NCI-H128 (cell line): ENCODE results near the gene PDE6H.

ENCODE experiments used
- DNase-seq: peaks from one replicate; lab custom pipeline; 2025; ENCODE audit not compliant: unreplicated experiment; lab: John Stamatoyannopoulos, UW

The PDE6H gene

DNA sequence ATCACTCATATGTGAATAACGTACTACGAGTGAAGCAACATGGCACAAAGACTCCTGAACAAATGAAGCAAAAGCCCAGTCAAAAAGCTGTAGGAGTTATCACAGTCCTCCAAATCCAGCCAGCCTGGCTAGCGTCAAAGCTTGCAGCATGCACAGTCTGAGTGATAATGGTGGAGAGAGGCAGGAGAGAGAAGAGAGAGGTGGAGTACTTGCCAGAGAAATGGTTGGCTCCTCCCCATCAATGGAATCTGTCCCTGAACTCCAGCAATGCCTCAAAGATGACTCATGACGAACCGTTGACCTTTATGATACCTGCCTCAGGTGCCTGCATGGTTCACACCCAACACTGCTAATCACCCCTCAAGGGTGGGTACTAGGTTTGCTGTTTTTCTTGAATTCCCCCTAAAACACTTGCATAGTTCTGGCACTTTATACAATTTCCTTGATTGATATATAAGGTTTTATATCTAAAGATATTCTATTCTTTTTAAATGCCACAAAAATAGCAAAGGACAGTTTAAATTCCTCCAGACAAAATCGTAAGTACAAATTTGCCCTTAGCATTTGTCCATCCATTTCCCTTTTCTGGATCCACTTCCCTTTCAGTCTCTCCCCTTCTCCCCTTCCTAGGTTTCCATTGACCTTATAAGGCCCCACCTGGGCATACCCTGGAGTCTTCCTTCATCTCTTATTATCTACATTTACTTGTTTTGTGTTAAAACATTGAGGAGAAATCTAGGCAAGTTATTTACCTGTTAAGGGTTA, 21.7 kb upstream of the PDE6H start:
- DNase-seq, result no peak

DNA sequence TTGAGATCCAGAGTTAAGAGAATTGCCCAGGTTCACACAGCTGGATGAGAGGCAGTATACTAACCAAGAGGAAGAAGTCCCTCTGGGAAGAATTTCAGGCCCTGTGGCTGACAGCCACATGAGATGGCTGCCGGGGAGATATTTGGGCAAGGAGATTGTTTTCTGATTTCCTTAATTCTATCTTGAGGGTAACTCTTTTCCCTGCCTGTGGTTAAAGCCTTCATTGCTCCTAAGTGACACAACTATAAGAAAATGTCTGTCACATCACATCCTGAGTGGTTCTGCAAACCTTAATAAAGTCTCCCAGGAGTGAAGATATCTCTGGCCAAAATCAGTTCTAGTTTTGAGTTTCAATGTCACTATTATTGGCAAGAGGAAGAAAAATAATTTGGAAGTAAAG, 21.0 kb upstream of the PDE6H start:
- no peak for DNase-seq

DNA sequence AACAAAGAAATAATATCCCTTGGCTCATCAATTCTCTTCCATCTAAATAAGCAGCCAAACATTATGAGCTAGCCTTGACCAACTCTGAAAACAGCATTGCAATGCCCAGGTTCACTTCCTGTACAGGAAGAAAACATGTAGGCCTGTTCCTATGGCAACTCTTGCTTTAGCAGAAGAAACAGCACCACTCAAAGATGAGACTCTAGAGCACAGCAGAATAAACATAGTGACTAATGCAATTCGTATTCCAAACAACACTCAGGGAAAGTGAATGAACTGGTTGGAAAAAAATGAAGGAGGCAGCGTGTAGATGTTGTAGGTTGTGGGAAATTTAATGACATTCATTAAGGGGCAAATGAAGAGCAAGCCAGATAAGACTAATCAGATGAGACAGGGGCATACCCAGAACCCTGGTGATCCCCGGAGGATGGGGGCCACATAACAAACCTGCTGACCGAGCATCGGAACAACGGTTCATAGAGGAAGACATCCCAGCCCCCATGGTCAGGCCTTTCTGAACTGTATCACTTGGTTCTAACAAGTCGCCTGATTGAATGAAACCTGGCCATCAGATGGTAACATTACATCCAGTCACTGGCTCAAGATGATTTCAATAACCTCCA, 20.4 kb upstream of the PDE6H start:
- no peak for DNase-seq

DNA sequence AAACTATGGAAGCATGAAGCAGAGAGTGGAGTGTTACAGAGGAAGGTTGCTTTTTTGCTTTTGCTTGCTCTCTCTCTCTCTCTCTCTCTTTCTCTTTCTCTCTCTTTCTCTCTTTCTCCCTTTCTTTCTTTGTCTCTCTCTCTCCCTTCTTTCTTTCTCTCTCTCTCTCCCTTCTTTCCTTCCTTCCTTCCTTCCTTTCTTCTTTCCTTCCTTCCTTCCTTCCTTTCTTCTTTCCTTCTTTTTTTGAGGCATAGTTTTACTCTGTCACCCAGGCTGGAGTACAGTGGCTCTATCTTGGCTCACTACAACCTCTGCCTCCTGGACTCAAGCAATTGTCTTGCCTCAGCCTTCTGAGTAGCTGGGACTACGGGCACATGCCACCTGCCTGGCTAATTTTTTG, 19.1 kb upstream of the PDE6H start:
- DNase-seq, result no peak

DNA sequence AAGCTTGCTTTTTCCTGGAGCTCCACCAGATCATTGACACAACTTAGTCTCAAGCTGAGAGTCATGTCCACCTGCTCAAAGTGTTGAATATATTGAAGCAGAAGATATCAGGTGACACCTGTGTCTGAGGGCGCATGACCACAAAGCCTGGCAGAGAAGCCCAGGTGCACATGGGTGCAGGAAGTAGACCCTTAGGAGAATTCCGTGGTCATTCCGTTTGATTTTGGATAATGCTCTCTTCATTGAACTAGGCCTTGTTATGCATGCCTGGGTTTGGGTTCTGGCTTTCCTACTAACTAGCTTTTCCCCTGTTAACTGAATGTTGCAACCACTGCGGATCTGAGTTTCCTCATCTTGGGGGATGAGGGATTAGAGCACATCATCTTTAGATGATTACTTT, 18.6 kb upstream of the PDE6H start:
- DNase-seq, result no peak

DNA sequence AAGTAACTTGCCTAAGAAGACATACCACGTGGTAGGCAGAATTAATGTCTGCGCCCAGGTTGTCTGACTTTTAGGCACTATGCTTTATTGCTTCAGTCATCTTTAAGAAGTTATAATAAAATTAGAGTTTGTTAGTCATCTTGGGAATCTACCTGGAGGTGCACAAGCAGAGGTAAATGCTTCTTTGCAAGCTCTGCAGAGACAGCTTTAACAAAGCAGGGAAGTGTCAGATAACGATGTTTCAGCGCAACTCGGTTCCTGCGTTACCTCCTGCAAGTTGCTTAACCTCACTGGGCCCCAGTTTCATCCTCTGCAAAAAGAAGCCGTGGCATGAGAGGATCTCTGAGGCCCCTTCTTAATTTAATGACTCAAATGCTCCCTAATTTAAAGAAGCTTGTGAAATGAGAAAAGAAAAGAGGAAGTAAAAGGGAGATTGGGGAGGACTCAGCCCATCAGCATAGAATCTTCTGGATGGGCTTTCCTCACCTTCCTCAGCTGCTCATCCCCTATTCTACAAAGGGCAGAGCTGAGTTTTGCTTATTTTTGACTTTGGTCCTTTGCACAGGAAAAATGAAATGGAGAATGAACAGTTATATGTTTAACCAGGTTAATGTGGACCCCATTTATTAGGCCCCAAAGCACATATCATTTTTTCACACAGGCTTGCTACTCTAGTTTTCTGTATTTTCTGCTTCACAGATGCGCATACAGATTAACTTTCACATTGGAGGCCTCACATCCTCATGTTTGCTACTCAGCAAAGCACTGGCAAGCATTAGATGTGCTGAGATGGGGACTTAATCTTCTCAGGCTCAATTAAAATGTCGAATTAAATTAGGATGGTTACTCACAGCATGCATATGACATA, 16.6 kb upstream of the PDE6H start:
- DNase-seq, result no peak

DNA sequence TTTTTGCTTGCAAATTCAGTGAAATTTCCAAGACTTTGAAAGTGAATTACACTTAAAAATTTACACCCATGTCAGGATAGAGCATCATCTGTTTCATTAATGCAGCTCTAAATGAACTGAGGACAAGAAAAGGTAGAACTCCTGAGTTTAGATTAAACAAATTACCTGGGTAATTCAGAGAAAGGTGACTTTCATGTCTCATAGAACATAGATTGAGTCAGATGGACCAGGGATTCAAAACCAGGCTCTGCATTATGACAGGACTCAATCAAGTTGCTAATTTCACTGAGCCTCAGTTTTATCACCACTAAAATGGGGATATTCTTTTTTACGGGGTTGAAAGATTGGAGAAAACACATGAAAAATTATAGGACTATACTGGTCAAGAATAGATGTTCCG, 15.9 kb upstream of the PDE6H start:
- no peak for DNase-seq

DNA sequence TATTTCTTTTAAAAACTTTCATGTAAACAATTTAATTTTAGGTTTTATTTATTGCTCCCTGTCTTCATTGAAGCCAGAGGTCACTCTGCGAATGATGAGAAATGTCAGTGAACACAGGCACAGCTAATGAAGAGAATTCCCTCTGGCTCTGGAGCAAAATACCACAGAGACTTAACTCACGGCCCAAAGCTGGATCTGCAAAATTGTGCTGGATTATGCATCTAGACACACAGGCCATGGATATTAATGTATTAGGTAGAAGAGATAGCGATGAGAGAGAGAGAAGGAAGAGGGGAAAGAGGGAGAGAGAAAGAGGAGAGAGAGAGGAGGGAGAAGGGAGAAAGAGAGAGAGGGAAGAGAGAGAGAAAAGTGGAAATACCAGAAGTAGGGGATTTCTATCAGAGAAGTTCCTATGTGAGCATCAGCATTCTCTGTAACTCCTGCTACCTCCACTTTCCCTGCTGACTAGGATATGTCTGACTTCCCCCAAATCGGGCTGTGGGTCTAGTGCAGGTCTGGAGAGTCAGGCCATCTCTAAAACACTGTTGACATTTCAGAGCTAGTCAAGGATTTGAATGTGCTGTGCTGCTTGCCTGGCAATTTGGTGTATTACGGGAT, 15.2 kb upstream of the PDE6H start:
- no peak for DNase-seq

DNA sequence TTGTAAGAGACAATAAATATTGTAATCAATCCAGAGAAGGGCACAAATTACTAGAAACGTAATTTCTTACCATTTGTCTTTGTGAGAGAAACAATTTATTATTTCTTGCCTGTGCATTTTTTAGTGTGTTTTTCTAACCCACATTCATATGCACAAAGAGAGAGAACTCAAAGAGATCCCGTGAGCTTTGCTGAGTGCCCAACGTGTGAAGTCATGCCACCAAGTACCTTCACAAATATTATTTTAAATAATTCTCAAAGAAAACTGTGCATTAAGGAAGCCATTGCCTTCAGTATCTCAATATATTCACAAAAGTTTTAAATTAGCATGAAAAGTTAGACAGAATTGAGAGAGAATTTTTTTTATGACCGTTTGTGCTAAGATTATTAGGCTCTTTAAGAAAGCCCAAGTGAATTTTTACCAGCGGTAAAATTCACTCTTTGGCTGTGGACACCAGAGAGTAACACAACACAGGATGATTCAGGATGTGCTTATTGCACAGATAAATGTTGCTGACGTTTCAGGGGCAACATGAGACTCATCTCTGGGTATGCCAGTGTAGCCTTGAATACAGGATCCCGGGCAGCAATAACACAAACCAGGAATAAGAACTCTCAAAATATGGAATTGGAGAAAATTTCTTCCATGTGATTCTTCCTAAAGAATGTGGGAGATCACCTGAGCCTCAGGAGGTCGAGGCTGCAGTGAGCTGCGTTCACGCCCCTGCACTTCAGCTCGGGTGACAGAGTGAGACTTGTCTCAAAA, 14.3 kb upstream of the PDE6H start:
- DNase-seq, result no peak

DNA sequence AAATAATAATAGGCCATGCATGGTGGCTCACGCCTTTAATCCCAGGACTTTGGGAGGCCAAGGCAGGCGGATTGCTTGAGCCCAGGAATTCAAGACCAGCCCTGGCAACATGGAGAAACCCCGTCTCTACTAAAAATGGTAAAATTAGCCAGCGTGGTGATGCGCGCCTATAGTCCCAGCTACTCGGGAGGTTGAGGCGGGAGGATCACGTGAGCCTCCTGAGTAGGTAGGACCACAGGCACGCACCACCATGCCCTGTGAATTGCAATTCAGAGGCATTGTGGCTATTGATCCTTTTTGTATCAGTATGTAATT, 13.8 kb upstream of the PDE6H start:
- no peak for DNase-seq

DNA sequence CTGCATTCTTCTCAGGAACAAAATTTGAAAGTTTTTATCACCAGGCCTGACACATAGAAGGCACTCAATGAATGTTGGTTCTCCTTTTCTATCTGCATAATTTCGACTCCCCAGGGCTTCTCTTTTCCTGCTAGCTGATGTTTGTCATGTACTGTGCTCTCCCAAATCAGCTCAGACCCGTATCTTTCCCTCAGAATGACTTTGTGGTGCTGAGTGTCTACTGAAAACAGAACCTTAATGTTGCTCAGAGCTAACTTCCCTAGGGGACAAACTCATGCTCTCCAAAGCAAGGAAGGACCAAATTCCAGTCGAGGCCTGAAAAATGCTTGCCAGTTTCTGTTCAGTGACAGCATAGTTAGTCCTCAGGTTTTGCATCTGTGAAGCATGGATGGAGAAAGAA, 13.4 kb upstream of the PDE6H start:
- no peak for DNase-seq

DNA sequence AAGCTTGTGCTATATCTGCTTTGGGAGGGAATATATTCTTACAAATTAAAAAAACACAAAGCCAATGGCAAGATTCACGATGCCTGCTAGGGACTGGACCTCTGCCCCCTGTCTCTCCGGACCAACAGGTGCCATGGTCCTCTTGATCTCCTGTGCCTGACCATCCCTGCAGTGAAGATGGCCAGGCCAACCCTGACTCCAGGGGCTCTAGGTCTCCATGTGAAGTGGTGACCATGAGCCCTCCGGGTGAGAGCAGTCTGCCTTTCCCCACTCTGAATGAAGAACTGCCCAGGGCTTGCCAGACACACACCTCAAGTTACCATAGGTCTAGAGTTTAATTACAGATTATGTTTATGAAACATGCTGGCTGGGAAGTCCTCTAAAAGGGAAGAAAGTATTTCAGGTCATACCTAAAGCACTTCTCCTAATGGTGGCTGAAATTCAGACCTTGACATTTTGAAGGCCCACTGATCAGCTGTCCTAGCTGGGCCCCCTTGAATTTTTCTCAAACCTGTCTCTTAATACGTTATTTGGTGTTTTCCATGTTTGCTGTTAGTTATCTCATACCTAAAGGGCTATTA, 12.8 kb upstream of the PDE6H start:
- DNase-seq, result no peak

DNA sequence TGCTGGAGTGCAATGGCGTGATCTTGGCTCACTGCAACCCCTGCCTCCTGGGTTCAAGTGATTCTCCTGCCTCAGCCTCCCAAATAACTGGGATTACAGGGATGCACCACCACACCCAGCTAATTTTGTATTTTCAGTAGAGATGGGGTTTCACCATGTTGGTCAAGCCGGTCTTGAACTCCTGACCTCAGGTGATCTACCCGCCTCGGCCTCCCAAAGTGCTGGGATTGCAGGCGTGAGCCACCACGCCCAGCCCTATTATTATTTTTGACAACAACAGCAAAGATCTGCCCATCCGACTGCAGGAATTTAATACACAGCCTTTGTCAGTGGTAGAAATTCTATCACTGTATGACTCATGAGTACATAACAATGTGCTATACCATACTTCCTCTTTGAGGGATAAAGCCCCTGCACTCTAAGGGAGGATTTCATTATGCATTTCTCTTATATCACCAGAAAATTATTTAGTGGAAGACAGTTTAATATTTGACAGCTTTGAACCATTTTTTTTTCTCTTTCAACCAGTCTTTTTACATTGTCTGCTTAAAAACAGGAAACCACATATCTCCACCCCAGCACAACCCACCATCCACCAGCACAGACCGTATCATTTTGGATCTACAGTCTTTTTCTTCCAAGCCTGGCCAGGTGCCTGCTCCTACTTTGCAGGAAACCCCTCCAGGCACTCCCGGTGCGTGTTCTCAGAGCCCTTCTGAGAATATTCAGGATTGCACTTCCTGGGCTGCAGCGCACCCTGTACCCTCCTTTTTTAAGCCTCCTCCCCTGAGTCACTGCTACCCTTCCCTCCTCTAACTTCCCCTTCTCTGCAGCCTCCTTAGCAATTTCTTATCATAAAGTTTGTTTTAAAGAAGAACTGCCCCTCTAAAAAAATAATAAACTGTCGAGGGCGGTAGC, 12.0 kb upstream of the PDE6H start:
- DNase-seq, result no peak

DNA sequence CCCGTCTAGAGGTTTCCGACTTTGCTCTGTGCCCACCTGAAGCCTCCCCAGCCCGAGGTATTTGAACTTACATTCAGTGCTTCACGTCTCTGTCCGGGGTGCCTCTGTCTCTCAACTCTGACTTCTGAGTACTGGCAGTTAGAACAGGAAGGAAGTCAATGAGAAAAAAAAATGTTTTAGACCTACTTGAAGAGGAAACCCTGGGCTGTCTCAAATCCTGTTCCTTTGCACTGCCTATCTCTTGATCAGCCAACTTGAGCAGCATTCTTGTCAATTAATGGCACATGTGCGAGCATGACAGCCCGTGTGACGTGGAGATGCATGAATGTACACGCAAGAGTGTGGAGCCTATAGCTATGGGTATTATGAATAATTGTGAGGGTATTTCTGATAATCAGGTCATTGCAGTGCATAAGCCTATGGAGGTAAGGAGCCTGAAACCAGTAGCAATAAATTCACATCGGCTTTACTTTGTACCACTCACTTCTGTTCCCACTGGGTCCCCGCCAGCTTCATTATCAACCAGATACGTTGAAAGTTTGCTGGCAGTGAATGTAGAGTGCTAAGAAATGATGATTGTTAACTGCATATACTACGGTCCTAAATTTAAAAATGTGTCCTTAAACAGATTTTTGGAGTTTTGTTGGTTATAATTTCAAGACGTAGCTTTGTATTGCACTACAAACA, 11.2 kb upstream of the PDE6H start, which contains the start of gene ARHGDIB:
TSS of gene ARHGDIB (minus strand) at position 136 of the 687 bp plus-strand sequence. CDS start 10,889 bp downstream, outside the sequence.
- no peak for DNase-seq

DNA sequence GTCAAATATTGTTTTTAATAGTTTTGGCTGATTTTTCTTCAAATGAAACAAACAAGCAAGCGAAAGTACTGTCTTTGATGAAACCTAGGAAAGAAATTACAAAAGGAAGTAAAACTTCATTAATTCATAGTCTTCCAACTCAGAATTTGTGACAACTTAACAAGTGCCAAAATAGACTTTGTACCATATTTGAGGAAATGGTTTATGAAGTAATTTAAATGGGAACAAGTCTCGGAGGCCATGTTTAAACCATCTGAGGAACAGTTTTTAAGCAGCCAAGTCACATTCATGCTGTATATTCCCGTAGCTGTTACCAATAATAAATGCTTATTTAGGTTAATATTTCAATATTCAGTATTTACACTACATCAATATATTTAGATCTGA, 10.7 kb upstream of the PDE6H start:
- no peak for DNase-seq

DNA sequence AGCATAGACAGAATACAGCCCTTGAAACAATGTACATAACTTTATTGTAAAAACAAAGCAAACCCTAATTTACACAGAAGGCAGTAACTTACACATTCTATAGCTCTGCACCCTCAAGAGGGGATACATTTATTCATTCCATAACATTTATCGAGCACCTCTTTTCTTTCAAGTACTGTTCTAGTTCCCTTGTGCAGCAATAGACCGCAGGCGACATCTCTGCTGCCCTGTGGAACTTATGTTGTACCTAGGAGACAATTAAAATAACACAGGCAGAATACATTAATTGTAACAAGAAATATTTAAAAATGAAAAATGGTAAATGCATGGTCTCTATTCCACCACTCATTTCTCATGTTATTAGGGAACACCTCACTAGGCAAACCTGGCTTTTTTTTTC, 10.0 kb upstream of the PDE6H start:
- no peak for DNase-seq

DNA sequence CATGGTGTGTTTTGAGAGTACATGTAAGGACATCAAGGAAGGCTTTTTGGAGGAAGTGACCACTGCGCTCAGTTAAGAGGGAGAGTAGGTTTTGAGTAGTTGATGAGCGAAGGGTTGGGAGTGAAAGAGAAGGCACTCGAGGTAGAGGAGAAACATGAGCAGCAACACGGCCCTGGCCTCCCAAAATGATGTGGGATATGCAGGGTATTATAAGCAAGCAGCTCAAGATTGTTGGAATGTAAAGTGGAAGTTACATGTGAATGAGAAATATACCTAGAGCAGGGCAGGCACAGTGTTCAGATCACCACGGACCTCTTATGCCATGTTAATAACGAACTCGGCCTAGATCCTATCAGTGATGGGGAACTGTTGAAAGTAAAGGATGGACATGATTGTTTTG, 9.3 kb upstream of the PDE6H start:
- DNase-seq, result no peak

DNA sequence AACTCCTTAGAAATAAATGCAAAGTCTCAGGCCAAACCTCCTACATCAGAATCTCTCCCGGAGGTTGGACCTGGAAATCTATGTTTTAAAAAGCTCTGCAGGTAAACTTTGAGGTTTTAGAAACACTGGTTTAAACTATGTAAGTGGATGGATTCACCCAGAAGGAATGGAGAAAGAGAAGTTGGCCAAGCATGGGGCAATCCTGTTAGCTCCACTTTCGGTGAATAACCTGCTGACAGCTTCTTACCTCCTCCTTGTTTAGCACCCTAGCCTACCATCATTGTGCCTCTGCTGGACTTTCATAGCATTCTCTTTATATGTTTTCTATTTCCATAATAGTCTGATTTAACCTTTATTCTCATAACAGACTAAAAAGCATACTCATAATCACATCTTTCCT, 8.4 kb upstream of the PDE6H start:
- DNase-seq, result no peak

DNA sequence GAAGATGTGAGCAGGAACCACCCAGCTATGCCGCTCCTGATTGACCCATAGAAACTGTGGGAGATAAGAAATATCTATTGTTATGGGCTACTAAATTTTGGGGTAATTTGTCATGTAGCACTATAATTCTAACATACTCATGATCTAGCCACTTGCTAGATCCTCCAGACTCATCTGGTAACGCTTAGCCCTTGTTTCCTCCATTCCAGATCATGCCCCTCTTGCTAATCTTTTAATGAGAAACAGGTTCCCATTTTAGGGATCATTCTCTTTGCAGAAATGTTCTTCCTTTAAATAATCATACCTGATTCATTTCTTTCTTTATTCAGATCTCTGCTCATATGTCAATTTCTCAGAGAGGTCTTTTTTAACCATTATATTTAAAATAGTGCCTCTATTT, 7.6 kb upstream of the PDE6H start:
- no peak for DNase-seq
